Sigmoid colon (tissue), 4 donors: ENCODE data around the gene RTTN.

Source experiments
- EP300 ChIP-seq, 4 donors: sonication (generic); formaldehyde crosslinking; IDR thresholded peaks; one replicate each; pipeline ENCODE4 v1.6.1; 2017; ENCODE audit warnings: antibody characterized with exemption in 4 of 4
- POLR2A ChIP-seq, 2 donors: fragments of 450-650 bp; IDR thresholded peaks; one replicate each; pipeline ENCODE4 v1.6.1; 2016; ENCODE audit warnings: antibody characterized with exemption in 2 of 2, mild to moderate bottlenecking in 2 of 2, moderate library complexity in 2 of 2
- POLR2AphosphoS5 ChIP-seq, 4 donors: sonication (generic); formaldehyde crosslinking; IDR thresholded peaks; one replicate each; pipeline ENCODE4 v1.6.1; 2017; ENCODE audit warnings: antibody characterized with exemption in 4 of 4
- TF ChIP-seq, protein P1 (sequence below), 4 experiments: fragments of 450-650 bp in 3 of 4; fragments of 200-600 bp in 1 of 4; IDR thresholded peaks; one replicate each; pipeline ENCODE4 v1.5.1; 2016 to 2019; ENCODE audit warnings: antibody characterized with exemption in 4 of 4, mild to moderate bottlenecking in 3 of 4, moderate library complexity in 2 of 4

DNA sequence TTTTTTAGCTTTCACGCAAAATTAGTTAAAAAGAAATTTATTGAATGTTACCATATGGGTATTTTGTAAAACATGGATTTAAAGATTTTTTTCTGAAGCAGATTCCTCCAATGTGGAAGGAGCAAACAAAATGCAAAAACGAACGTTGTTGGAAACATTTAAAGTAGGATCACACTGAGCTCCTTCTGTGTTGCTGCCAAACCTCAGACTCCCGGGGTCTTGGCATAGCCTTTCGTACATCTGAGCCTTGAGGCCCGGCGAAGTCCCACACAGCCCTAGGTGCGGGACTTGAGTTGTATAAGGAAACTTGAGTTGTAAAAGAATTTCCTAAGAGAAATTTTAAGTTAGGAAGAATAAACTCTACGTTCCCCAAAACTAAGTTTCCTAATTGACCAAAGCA lies 205.8 kb downstream of the RTTN start:
- no peak for TF ChIP-seq POLR2A (IDR thresholded peaks at IDR 0.05)
- TF ChIP-seq, protein P1, sequence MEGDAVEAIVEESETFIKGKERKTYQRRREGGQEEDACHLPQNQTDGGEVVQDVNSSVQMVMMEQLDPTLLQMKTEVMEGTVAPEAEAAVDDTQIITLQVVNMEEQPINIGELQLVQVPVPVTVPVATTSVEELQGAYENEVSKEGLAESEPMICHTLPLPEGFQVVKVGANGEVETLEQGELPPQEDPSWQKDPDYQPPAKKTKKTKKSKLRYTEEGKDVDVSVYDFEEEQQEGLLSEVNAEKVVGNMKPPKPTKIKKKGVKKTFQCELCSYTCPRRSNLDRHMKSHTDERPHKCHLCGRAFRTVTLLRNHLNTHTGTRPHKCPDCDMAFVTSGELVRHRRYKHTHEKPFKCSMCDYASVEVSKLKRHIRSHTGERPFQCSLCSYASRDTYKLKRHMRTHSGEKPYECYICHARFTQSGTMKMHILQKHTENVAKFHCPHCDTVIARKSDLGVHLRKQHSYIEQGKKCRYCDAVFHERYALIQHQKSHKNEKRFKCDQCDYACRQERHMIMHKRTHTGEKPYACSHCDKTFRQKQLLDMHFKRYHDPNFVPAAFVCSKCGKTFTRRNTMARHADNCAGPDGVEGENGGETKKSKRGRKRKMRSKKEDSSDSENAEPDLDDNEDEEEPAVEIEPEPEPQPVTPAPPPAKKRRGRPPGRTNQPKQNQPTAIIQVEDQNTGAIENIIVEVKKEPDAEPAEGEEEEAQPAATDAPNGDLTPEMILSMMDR (IDR thresholded peaks at IDR 0.05) = no peak
- no peak for TF ChIP-seq POLR2AphosphoS5 (IDR thresholded peaks at IDR 0.05)
- TF ChIP-seq EP300 (IDR thresholded peaks at IDR 0.05) = no peak
